PC-9 (cell line): ENCODE data around the gene IZUMO3.

ENCODE experiments used
- EZH2 ChIP-seq: fragments of 200-600 bp; sonication (generic); IDR thresholded peaks from 2 replicates; pipeline ENCODE4 v1.8.0; 2017; ENCODE audit warnings: antibody characterized with exemption, low read depth
- TF ChIP-seq, protein P1 (sequence below): fragments of 200-600 bp; sonication (generic); conservative IDR thresholded peaks from 2 replicates; pipeline ENCODE4 v1.6.1; 2017; ENCODE audit warnings: mixed run types, antibody characterized with exemption, mild to moderate bottlenecking, moderate library complexity

DNA sequence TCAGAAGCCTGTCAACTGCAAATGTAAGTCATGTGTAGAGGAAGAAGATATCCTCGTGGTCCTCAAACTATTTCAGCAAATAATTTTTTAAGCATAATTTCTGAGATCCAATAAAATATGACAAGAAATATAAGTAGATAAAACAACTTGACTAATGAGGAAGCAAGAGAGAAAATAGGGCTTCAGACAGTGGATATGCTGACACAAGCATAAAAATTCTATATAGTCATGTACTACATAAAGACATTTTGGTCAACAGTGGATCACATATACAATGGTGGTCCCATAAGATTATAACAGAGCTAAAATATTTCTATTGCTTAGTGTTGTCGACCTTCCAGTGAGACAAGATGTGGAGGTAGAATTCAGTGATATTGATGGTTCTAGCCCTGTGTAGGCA lies 42.2 kb upstream of the IZUMO3 start:
- TF ChIP-seq, protein P1, sequence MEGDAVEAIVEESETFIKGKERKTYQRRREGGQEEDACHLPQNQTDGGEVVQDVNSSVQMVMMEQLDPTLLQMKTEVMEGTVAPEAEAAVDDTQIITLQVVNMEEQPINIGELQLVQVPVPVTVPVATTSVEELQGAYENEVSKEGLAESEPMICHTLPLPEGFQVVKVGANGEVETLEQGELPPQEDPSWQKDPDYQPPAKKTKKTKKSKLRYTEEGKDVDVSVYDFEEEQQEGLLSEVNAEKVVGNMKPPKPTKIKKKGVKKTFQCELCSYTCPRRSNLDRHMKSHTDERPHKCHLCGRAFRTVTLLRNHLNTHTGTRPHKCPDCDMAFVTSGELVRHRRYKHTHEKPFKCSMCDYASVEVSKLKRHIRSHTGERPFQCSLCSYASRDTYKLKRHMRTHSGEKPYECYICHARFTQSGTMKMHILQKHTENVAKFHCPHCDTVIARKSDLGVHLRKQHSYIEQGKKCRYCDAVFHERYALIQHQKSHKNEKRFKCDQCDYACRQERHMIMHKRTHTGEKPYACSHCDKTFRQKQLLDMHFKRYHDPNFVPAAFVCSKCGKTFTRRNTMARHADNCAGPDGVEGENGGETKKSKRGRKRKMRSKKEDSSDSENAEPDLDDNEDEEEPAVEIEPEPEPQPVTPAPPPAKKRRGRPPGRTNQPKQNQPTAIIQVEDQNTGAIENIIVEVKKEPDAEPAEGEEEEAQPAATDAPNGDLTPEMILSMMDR, result no peak
- no peak for TF ChIP-seq EZH2
